Heart left ventricle (tissue), 16 donors: ENCODE measurements around the gene GH1. TPM values are rescaled to one million over a fixed set of nuclear protein-coding genes. Genes with fewer than 3 reads are reported as not detected.

ENCODE experiments used
- ATAC-seq, 4 donors: fragments of 200-7000 bp; cut with Tn5 transposase; one replicate each; pipeline ENCODE4 v1.9.1; 2020 to 2022; ENCODE audit warnings: moderate library complexity in 4 of 4, mild to moderate bottlenecking in 3 of 4, moderate number of reproducible peaks in 1 of 4
- DNase-seq, 5 donors: peaks; one replicate each; pipeline ENCODE4 v3.0.0-alpha.2; 2020
- H3K27ac ChIP-seq, 12 donors: fragments of 200-600 bp; sonication (generic) in 4 of 12; one replicate each; pipeline versions ENCODE4 v1.5.0 to v1.8.0; 2016 to 2022; ENCODE audit warnings: mild to moderate bottlenecking in 2 of 12
- H3K27me3 ChIP-seq, 9 donors: fragments of 200-600 bp; sonication (generic) in 2 of 9; one replicate each; pipeline versions ENCODE4 v1.5.1 to v1.8.0; 2016 to 2022; ENCODE audit warnings: mild to moderate bottlenecking in 3 of 9
- H3K36me3 ChIP-seq, 9 donors: fragments of 200-600 bp; sonication (generic) in 2 of 9; one replicate each; pipeline versions ENCODE4 v1.5.0 to v1.8.0; 2018 to 2022; ENCODE audit warnings: mild to moderate bottlenecking in 2 of 9
- H3K4me1 ChIP-seq, 12 donors: fragments of 200-600 bp; sonication (generic) in 4 of 12; one replicate each; pipeline versions ENCODE4 v1.5.0 to v1.8.0; 2016 to 2022; ENCODE audit warnings: mild to moderate bottlenecking in 3 of 12
- H3K4me3 ChIP-seq, 12 donors: fragments of 200-600 bp; sonication (generic) in 4 of 12; one replicate each; pipeline versions ENCODE4 v1.5.0 to v1.8.0; 2017 to 2022; ENCODE audit warnings: mild to moderate bottlenecking in 9 of 12, moderate library complexity in 4 of 12
- H3K9me3 ChIP-seq, 12 donors: fragments of 200-600 bp; sonication (generic) in 4 of 12; one replicate each; pipeline versions ENCODE4 v1.5.0 to v1.8.0; 2016 to 2022; ENCODE audit warnings: mild to moderate bottlenecking in 1 of 12
- CTCF ChIP-seq, 12 donors: fragments of 200-600 bp; sonication (generic) in 4 of 12; IDR thresholded peaks; one replicate each; pipeline versions ENCODE4 v1.5.0 to v1.8.0; 2018 to 2022; ENCODE audit warnings: antibody characterized with exemption in 12 of 12, mild to moderate bottlenecking in 5 of 12
- POLR2A ChIP-seq, 2 donors: fragments of 450-650 bp; IDR thresholded peaks; one replicate each; pipeline ENCODE4 v1.6.1; 2017; ENCODE audit warnings: antibody characterized with exemption in 2 of 2, mild to moderate bottlenecking in 2 of 2, moderate library complexity in 2 of 2
- WGBS, 4 donors: extraction: QIAGEN DNeasy Blood & Tissue Kit in 2 of 4; methylation state at CpG; one replicate each; pipeline versions ENCODE4 v1.1.5 to v1.1.7; 2013 to 2018; 5-methylcytosine and 5-hydroxymethylcytosine counted together
- intact Hi-C, 10 donors: fragments of 100-400 bp; cut with DNase I; formaldehyde crosslinking; loops; one replicate each; pipeline versions ENCODE4 v1.11.1 to v1.14.2; 2022
- polyA plus RNA-seq, 2 donors: library from polyadenylated mRNA; stranded (reverse); fragments of 200-250 nt; gene quantifications; one replicate each; pipeline ENCODE4 v1.2.3, GENCODE V29; 2013
- total RNA-seq, 9 donors: library from RNA; depleted of rRNA in 2 of 9; stranded (reverse); fragments of >200 nt in 2 of 9; fragmentation: NEBNext Ultra II Directional in 3 of 9; extraction: Animal tissue kit (Norgen Biotek cat#: 25700) in 3 of 9; gene quantifications; one replicate each; pipeline versions ENCODE4 v1.1.0 to v1.2.4, GENCODE V29; 2016 to 2023
- donor health status: ischemic (EF 13 %, LVEDD 7.1; RV severe dilation, severe dysfunction).
- donor health status: healthy with polysubstance abuse.
- donor health status: DM: no; HTN: yes; CAD: no.
- donor health status: DM: no; HTN: no; CAD: no.
- donor health status: ischemic (EF 25% LVEDD 6.9; RV normal size, moderate dysfunction).
- donor health status: ischemic (EF 25% LVEDD 5.7; RV mildly dilated, moderate dysfunction).
- donor health status: healthy.
- donor health status: DM: yes; HTN: yes; CAD: no.
- donor health status: ischemic (EF 35%, LVEDD 5.7; RV mildly dilated, moderate dysfunction).
- donor health status: nonischemic (EF 11% LVEDD 7.7; RV severe dilation, severe dysfunction).
- donor health status: DM: yes; HTN: yes; CAD: no.
- donor health status: PGD.
- donor health status: ischemic (EF 29% LVEDD 5.4; RV normal size, mild dysfunction).
- donor health status: nonischemic (EF 23%, LVEDD 6.1; RV moderate dilation, normal function).

Gene GH1
- total and polyA plus RNA-seq, 11 donors: not detected

- H3K36me3 ChIP-seq: no peaks in the 10 kb centered on the region
- 87 to 90% (median 88%) methylated on average over 17 to 24 of the region's 24 CpGs for WGBS, 4 donors
- DNase-seq: no peak
Measured at GRCh38 chr17:63944736-63945499, 26.3 kb upstream of the GH1 start.

GRCh38 chr17:63943745-63944144 is 25.1 kb upstream of the GH1 start:
- TF ChIP-seq CTCF (IDR thresholded peaks at IDR 0.05): no peak
- no peak for TF ChIP-seq POLR2A (IDR thresholded peaks at IDR 0.05)
- 73 to 93% (median 83%) methylated on average over 9 of the region's 9 CpGs for WGBS, 4 donors
- intact Hi-C loops: no loop called here
- no peak for ATAC-seq
- Histone ChIP-seq H3K36me3 (no peaks in the 10 kb centered on the region), H3K4me1 (peaks cover 0 to 15% (median 0%) of the 10 kb centered on the region in 12 donors), H3K9me3 (no peaks in the 10 kb centered on the region), H3K27ac (no peak overlapping the region), H3K4me3 (no peak overlapping the region), H3K27me3 (no peaks in the 10 kb centered on the region)
- DNase-seq: no peak

More at GRCh38 chr17:63944736-63945499, 26.3 kb upstream of the GH1 start:
- H3K27me3 ChIP-seq: no peaks in the 10 kb centered on the region
- intact Hi-C loops: loop anchor here in 2 of 10 donors (5.0 kb wide), 1 partner anchor 42 kb away; no protein-coding TSS in a partner anchor
- no peak for ATAC-seq
- no peak overlapping the region for H3K4me3 ChIP-seq
- H3K9me3 ChIP-seq: no peaks in the 10 kb centered on the region
- TF ChIP-seq POLR2A (IDR thresholded peaks at IDR 0.05) (no peak), CTCF (IDR thresholded peaks at IDR 0.05) (no peak)
- H3K4me1 ChIP-seq: peaks cover 0 to 15% (median 0%) of the 10 kb centered on the region in 12 donors
- H3K27ac ChIP-seq: no peak overlapping the region

GRCh38 chr17:63942309-63942985 is 23.8 kb upstream of the GH1 start:
- H3K4me3 ChIP-seq: no peak overlapping the region

More at GRCh38 chr17:63942309-63942985, 23.8 kb upstream of the GH1 start:
- no peaks in the 10 kb centered on the region for H3K9me3 ChIP-seq
- H3K27me3 ChIP-seq: no peaks in the 10 kb centered on the region
- no peak for TF ChIP-seq CTCF (IDR thresholded peaks at IDR 0.05)
- no peak for TF ChIP-seq POLR2A (IDR thresholded peaks at IDR 0.05)
- H3K27ac ChIP-seq: no peak overlapping the region
- DNase-seq: no peak
- WGBS, 4 donors: 91 to 97% (median 96%) methylated on average over 15 to 21 of the region's 21 CpGs
- no peaks in the 10 kb centered on the region for H3K36me3 ChIP-seq
- peaks cover 0 to 15% (median 0%) of the 10 kb centered on the region in 12 donors for H3K4me1 ChIP-seq
- ATAC-seq: no peak
- intact Hi-C loops: no loop called here
